GM20000 (cell line): ENCODE measurements around the gene PKD1L1.

ENCODE experiments used
- DNase-seq: peaks from one replicate; pipeline ENCODE4 v3.0.0; 2012; ENCODE audit warnings: low spot score
- TF ChIP-seq, protein P1 (sequence below): IDR thresholded peaks from 2 replicates; pipeline ENCODE4 v1.5.1; 2012; ENCODE audit warnings: mild to moderate bottlenecking, control low read depth; ENCODE audit errors: extremely low read depth, missing control alignments

PKD1L1 gene

DNA sequence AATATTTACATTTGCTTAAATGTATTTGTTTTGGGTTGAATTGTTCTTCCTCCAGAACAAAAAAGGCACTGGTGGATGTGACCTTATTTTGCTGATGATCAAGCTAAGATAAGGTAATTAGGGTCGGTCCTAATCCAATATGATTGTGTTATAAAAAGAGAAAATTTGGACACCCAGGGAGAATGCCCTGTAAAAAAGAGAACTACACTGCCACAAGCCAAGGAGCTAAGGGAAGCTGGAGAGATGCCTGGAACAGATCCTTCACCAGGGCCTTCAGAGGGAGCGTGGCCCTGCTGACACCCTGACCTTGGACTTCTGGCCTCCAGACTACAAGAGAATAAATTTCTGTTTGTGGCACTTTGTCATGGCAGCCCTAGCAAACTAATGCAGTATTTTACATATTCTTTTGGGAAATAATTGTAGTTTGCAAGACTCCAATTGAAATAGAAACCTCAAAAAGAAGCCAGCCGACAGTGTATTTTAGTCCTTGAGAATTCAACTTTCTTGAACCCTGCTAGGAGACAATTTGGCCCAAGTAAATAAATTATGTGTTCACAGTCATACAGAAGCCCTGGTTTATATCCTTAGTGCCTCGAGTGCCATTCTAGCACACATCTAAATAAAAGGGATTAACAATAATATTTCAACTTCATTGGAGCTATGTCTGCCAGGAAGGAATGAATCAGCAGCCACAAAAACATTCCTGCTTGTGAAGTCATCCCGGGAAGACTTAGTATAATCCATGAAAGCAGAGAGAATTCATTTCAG, 164.6 kb downstream of the PKD1L1 start:
- no peak for DNase-seq

GRCh38 chr7:47782792-47783191, 165.5 kb downstream of the PKD1L1 start:
- TF ChIP-seq, protein P1, sequence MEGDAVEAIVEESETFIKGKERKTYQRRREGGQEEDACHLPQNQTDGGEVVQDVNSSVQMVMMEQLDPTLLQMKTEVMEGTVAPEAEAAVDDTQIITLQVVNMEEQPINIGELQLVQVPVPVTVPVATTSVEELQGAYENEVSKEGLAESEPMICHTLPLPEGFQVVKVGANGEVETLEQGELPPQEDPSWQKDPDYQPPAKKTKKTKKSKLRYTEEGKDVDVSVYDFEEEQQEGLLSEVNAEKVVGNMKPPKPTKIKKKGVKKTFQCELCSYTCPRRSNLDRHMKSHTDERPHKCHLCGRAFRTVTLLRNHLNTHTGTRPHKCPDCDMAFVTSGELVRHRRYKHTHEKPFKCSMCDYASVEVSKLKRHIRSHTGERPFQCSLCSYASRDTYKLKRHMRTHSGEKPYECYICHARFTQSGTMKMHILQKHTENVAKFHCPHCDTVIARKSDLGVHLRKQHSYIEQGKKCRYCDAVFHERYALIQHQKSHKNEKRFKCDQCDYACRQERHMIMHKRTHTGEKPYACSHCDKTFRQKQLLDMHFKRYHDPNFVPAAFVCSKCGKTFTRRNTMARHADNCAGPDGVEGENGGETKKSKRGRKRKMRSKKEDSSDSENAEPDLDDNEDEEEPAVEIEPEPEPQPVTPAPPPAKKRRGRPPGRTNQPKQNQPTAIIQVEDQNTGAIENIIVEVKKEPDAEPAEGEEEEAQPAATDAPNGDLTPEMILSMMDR: no peak
- no peak for DNase-seq

More for the DNA sequence above, 164.6 kb downstream of the PKD1L1 start:
- TF ChIP-seq, protein P1: no peak

DNA sequence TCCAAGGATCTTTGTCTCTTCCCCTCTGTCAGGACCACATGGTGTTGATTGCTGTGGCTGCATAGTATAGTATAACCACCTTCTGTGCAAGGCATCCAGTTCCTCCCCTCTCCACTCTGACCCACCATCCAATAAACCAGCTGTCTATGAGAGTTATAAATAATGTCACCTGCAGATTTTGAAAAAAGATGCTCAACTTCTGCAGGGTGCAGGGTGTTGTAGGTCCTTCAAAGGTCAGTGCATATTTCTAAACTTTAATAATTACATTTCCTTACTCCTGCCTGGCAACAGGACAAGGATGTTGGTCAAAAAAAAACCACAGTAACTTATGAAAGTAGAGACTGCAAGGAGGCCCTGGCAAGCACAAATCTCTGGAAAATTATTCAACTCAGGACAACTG, 166.2 kb downstream of the PKD1L1 start:
- TF ChIP-seq, protein P1: no peak
- no peak for DNase-seq

- TF ChIP-seq, protein P1: no peak
- DNase-seq: no peak
Measured at GRCh38 chr7:47780555-47780954, 167.7 kb downstream of the PKD1L1 start.

- TF ChIP-seq, protein P1: no peak
- DNase-seq: no peak
Measured at GRCh38 chr7:47779341-47779771, 168.9 kb downstream of the PKD1L1 start.

DNA sequence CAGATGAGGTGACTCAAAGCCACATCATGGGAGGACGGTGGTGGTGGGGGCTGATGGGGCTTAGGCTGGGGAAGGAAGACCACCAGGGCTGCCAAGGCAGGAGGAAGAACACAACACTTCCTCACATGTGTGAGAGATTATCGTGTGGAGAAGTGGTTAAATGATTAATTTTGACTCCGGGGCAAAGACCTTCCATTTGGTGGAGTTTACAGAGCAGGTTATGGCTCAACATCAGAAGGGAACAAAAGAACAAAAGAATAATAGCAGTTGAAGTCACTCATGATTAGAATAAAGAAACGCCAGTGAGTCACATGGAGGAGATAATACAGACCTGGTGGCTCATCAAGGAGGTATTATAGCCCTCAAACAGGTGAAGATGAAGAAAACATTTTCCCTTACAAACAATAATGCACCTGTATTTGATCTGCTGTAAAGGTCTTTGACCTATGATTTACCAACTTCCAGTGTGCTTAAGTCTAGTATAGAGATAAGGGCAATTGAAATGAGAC, 170.1 kb downstream of the PKD1L1 start:
- TF ChIP-seq, protein P1: no peak
- DNase-seq: no peak

DNA sequence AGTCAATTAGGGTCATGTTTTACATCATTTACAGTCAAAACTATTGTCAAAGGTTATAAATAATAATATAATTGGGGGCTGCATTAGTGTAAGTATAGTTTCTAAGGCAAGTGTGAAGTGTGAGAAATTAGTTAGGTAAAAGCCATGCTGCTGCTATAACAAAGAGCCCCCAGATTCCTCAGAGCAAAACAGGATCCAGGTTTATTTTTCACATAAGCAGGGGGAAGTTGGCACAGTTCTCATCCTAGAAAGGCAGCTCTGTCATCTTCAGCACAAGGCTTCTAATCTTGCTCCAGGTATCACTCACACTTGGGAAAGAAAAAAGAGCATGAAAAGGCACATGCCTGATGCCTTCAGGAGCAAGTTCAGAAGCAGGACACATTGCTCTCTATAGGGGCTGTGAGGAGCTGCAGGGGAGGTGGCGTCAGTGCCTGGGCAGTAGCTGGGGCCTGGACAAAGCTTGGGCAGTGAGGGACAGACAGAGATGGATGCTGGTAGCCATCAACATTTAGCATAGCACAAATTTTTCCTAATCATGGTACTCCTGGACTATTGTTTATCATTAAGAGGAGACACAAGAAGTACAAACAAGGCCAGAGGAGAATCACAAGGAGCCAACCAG, 170.6 kb downstream of the PKD1L1 start:
- DNase-seq: no peak
- TF ChIP-seq, protein P1: no peak
